Measurements from ENCODE around the gene ZNF439.

The ZNF439 gene

GRCh38 chr19:11861301-11861700, 12.8 kb downstream of the ZNF439 start:
- no peak for TF ChIP-seq USF1 (IDR thresholded peaks at IDR 0.05)
- TF ChIP-seq, protein P1, sequence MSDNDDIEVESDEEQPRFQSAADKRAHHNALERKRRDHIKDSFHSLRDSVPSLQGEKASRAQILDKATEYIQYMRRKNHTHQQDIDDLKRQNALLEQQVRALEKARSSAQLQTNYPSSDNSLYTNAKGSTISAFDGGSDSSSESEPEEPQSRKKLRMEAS (IDR thresholded peaks at IDR 0.05), result no peak
- no peak for TF ChIP-seq TAF1 (IDR thresholded peaks at IDR 0.05; ENCODE audit: low read depth)
- TF ChIP-seq YY1 (IDR thresholded peaks at IDR 0.05; ENCODE audit: low read depth), result no peak
- no peak for TF ChIP-seq EP300 (IDR thresholded peaks at IDR 0.05; ENCODE audit: borderline replicate concordance)
- TF ChIP-seq CEBPB (IDR thresholded peaks at IDR 0.05), result no peak
- no peak for TF ChIP-seq REST (IDR thresholded peaks at IDR 0.05; ENCODE audit: low read depth)
- TF ChIP-seq CREB1 (IDR thresholded peaks at IDR 0.05; ENCODE audit: low read depth), result no peak
- no peak for TF ChIP-seq NFIC (IDR thresholded peaks at IDR 0.05)
- no peak for TF ChIP-seq TCF12 (IDR thresholded peaks at IDR 0.05; ENCODE audit: low read depth)
- TF ChIP-seq FOXM1 (IDR thresholded peaks at IDR 0.05; ENCODE audit: borderline replicate concordance, low read depth), result no peak
- TF ChIP-seq TEAD4 (IDR thresholded peaks at IDR 0.05), result no peak
- no peak for TF ChIP-seq EGR1 (IDR thresholded peaks at IDR 0.05)
- no peak for TF ChIP-seq ZBTB7A (IDR thresholded peaks at IDR 0.05; ENCODE audit: low read depth)
- TF ChIP-seq RAD21 (IDR thresholded peaks at IDR 0.05; ENCODE audit: low read depth), result no peak

GRCh38 chr19:11868188-11868587, 19.7 kb downstream of the ZNF439 start:
- TF ChIP-seq EGR1 (IDR thresholded peaks at IDR 0.05), result no peak
- no peak for TF ChIP-seq ZBTB7A (IDR thresholded peaks at IDR 0.05; ENCODE audit: low read depth)
- TF ChIP-seq TCF12 (IDR thresholded peaks at IDR 0.05; ENCODE audit: low read depth), result no peak
- no peak for TF ChIP-seq YY1 (IDR thresholded peaks at IDR 0.05; ENCODE audit: low read depth)
- TF ChIP-seq, protein P1 (IDR thresholded peaks at IDR 0.05), result no peak
- TF ChIP-seq CEBPB (IDR thresholded peaks at IDR 0.05), result no peak
- TF ChIP-seq NFIC (IDR thresholded peaks at IDR 0.05), result no peak
- no peak for TF ChIP-seq TAF1 (IDR thresholded peaks at IDR 0.05; ENCODE audit: low read depth)
- no peak for TF ChIP-seq REST (IDR thresholded peaks at IDR 0.05; ENCODE audit: low read depth)
- no peak for TF ChIP-seq FOXM1 (IDR thresholded peaks at IDR 0.05; ENCODE audit: borderline replicate concordance, low read depth)
- TF ChIP-seq USF1 (IDR thresholded peaks at IDR 0.05), result no peak
- no peak for TF ChIP-seq CREB1 (IDR thresholded peaks at IDR 0.05; ENCODE audit: low read depth)
- no peak for TF ChIP-seq EP300 (IDR thresholded peaks at IDR 0.05; ENCODE audit: borderline replicate concordance)

DNA sequence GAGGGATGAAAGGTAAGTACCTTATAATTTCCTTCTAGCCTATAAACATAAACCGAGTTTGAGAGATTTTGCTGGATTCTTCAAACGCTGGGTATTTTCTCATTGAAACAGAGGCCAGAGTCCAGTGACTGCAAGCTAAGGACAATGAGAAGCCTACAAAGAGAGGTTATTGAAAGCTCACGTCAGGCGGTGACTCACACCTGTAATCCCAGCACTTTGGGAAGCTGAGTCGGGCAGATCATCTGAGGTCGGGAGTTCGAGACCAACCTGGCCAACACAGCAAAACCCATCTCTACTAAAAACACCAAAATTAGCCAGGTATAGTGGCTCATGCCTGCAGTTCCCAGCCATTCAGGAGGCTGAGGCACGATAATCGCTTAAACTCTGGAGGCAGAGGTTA, 24.1 kb downstream of the ZNF439 start:
- TF ChIP-seq YY1 (IDR thresholded peaks at IDR 0.05; ENCODE audit: low read depth) (no peak), CEBPB (IDR thresholded peaks at IDR 0.05) (no peak), ZBTB7A (IDR thresholded peaks at IDR 0.05; ENCODE audit: low read depth) (no peak), RAD21 (IDR thresholded peaks at IDR 0.05; ENCODE audit: low read depth) (no peak), USF1 (IDR thresholded peaks at IDR 0.05) (no peak), TEAD4 (IDR thresholded peaks at IDR 0.05) (no peak), REST (IDR thresholded peaks at IDR 0.05; ENCODE audit: low read depth) (no peak), TCF12 (IDR thresholded peaks at IDR 0.05; ENCODE audit: low read depth) (no peak), TAF1 (IDR thresholded peaks at IDR 0.05; ENCODE audit: low read depth) (no peak), NFIC (IDR thresholded peaks at IDR 0.05) (no peak), FOXM1 (IDR thresholded peaks at IDR 0.05; ENCODE audit: borderline replicate concordance, low read depth) (no peak), EGR1 (IDR thresholded peaks at IDR 0.05) (no peak), EP300 (IDR thresholded peaks at IDR 0.05; ENCODE audit: borderline replicate concordance) (no peak), CREB1 (IDR thresholded peaks at IDR 0.05; ENCODE audit: low read depth) (no peak)
- TF ChIP-seq, protein P1 (IDR thresholded peaks at IDR 0.05), result no peak
